MCF 10A (cell line): ENCODE results near the gene LRMDA. TPM values are rescaled to one million over a fixed set of nuclear protein-coding genes. Genes with fewer than 3 reads are reported as not detected.

Experiments used
- BruUV-seq: library from RNA; stranded (reverse); fragments of 400-500 nt; replicated peaks from 2 replicates; lab custom pipeline; 2021; lab: Mats Ljungman, UMichigan
- CTCF ChIA-PET: fragments of 300-600 bp; sonication (Branson Sonifier 250); formaldehyde crosslinking; extraction: SDS; loops from one replicate; lab custom pipeline; 2021; ENCODE audit warnings: antibody characterized with exemption, inconsistent platforms; lab: Yijun Ruan, JAX
- POLR2A ChIA-PET: fragments of 300-600, 350-650 bp; sonication (Branson Sonifier 250); formaldehyde crosslinking; extraction: SDS; loops from one replicate; lab custom pipeline; 2020; ENCODE audit warnings: antibody characterized with exemption, inconsistent platforms; lab: Yijun Ruan, JAX
- DNase-seq: peaks from one replicate; pipeline ENCODE4 v3.0.0-alpha.2; 2018; ENCODE audit not compliant: unreplicated experiment
- H3K27ac Mint-ChIP-seq: one replicate; pipeline ENCODE4 v1.8.0; 2022; ENCODE audit warnings: mild to moderate bottlenecking, low read depth, mixed read lengths; ENCODE audit not compliant: unreplicated experiment
- H3K27me3 Mint-ChIP-seq: one replicate; pipeline ENCODE4 v1.8.0; 2022; ENCODE audit warnings: mixed read lengths; ENCODE audit not compliant: insufficient read depth, unreplicated experiment
- H3K36me3 Mint-ChIP-seq: one replicate; pipeline ENCODE4 v1.8.0; 2022; ENCODE audit warnings: mild to moderate bottlenecking, moderate library complexity, mixed read lengths; ENCODE audit not compliant: insufficient read depth, unreplicated experiment
- H3K4me1 Mint-ChIP-seq: one replicate; pipeline ENCODE4 v1.8.0; 2022; ENCODE audit warnings: mixed read lengths; ENCODE audit not compliant: insufficient read depth, unreplicated experiment
- H3K4me3 Mint-ChIP-seq: one replicate; pipeline ENCODE4 v1.8.0; 2022; ENCODE audit warnings: mild to moderate bottlenecking, moderate library complexity, mixed read lengths; ENCODE audit not compliant: unreplicated experiment
- H3K9me3 Mint-ChIP-seq: one replicate; pipeline ENCODE4 v1.8.0; 2022; ENCODE audit warnings: mixed read lengths; ENCODE audit not compliant: unreplicated experiment
- intact Hi-C: fragments of 100-400 bp; cut with micrococcal nuclease; formaldehyde crosslinking; loops from 2 replicates; pipeline ENCODE4 v1.14.1; 2022
- total RNA-seq: library from RNA; stranded (reverse); gene quantifications from 2 replicates; pipeline ENCODE4 v1.2.3, GENCODE V29; 2022
- TF ChIP-seq, protein P1 (sequence below): fragments of 200-600 bp; IDR thresholded peaks from one replicate; pipeline ENCODE4 v1.8.0; 2022; ENCODE audit warnings: antibody characterized with exemption, mild to moderate bottlenecking; ENCODE audit not compliant: unreplicated experiment

Gene LRMDA
- total RNA-seq, 1 experiment from 2014 or later = not detected

DNA sequence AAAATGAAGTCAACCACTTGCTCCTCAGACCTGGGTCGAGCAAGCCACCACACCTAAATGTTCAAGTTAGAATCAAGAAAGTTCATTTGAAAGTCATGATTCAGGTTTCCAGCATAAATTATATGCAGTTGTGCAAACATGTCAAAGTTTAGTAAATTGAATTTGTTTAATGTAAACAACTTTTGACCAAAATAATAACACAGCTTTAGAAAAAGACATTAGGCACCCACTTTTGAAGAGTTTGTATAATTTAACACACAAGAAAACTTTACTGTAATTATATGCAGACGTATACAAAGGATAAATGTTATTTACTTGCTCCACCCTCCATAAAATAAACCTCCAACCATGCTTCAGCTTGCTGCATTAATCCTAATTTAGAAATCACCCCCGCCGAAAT, 680.0 kb downstream of the LRMDA start:
- H3K36me3 Mint-ChIP-seq = no peaks in the 10 kb centered on the region
- CTCF ChIA-PET = no interaction called here
- no peak overlapping the region for H3K4me3 Mint-ChIP-seq

DNA sequence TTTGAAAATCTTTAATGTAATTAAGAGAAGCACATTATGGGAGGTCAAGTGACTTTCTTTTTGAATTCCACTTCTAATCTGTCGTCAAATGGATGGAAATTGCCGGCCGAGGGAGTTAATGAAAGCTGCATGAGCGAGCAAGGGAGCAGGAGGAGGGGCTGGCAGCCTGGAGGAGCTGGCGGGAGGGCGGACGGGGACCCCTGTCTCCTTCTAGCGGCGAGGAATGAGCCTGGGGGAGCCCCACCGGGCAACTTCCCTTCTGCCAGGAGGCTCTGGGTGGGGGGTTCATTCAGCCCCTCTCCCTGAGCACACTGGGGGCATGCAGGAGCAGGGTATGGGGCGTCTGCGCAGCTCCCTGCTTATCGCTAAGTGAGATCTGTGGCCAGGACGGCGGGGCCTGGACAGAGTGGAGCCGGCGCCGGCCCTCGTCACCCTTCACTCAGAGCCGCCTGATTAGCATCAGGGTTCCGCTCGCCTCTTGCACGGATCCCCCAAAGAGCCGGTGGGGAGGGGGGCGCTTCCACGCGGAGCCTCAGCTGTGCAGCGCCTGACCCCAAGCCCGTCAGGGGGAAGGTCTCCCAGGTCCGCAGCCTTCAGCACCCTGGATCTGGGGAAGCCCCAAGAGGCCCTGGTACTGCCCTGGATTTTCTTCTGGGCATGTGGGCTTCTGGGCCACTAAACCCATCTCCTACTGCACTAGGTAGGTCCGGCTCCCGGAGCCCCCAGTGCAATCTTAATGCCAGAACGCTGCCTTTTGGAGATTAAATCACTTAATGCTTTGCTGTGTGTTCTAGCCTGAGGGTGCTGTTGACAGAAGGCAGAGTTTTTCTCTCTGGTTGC, 680.8 kb downstream of the LRMDA start:
- Mint-ChIP-seq H3K9me3 (no peaks in the 10 kb centered on the region), H3K36me3 (no peaks in the 10 kb centered on the region), H3K4me3 (no peak overlapping the region), H3K4me1 (no peaks in the 10 kb centered on the region), H3K27me3 (no peaks in the 10 kb centered on the region), H3K27ac (no peak overlapping the region)
- intact Hi-C loops = no loop called here
- no peak for DNase-seq
- ChIA-PET CTCF (no interaction called here), POLR2A (no interaction called here)
- BruUV-seq = no TSS peak
- TF ChIP-seq, protein P1, sequence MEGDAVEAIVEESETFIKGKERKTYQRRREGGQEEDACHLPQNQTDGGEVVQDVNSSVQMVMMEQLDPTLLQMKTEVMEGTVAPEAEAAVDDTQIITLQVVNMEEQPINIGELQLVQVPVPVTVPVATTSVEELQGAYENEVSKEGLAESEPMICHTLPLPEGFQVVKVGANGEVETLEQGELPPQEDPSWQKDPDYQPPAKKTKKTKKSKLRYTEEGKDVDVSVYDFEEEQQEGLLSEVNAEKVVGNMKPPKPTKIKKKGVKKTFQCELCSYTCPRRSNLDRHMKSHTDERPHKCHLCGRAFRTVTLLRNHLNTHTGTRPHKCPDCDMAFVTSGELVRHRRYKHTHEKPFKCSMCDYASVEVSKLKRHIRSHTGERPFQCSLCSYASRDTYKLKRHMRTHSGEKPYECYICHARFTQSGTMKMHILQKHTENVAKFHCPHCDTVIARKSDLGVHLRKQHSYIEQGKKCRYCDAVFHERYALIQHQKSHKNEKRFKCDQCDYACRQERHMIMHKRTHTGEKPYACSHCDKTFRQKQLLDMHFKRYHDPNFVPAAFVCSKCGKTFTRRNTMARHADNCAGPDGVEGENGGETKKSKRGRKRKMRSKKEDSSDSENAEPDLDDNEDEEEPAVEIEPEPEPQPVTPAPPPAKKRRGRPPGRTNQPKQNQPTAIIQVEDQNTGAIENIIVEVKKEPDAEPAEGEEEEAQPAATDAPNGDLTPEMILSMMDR = no peak

More for the DNA sequence above, 680.0 kb downstream of the LRMDA start:
- no peaks in the 10 kb centered on the region for H3K9me3 Mint-ChIP-seq
- H3K27me3 Mint-ChIP-seq = no peaks in the 10 kb centered on the region
- POLR2A ChIA-PET = no interaction called here
- no peak overlapping the region for H3K27ac Mint-ChIP-seq
- no peak for DNase-seq
- intact Hi-C loops = no loop called here
- TF ChIP-seq, protein P1 = no peak
- H3K4me1 Mint-ChIP-seq = no peaks in the 10 kb centered on the region
- BruUV-seq = no TSS peak

GRCh38 chr10:76112826-76113150, 681.4 kb downstream of the LRMDA start:
- Mint-ChIP-seq H3K9me3 (no peaks in the 10 kb centered on the region), H3K4me1 (peaks cover 2% of the 10 kb centered on the region), H3K27me3 (no peaks in the 10 kb centered on the region), H3K27ac (no peak overlapping the region), H3K36me3 (no peaks in the 10 kb centered on the region), H3K4me3 (no peak overlapping the region)
- ChIA-PET CTCF (no interaction called here), POLR2A (no interaction called here)
- TF ChIP-seq, protein P1 = no peak
- no TSS peak for BruUV-seq
- no peak for DNase-seq
- intact Hi-C loops = no loop called here

GRCh38 chr10:76113952-76114351, 682.5 kb downstream of the LRMDA start:
- H3K9me3 Mint-ChIP-seq = no peaks in the 10 kb centered on the region
- POLR2A ChIA-PET = interaction anchor here (0.5 kb wide), 1 partner anchor 177 kb away, joined by 3 read pairs; no protein-coding TSS in a partner anchor
- no peaks in the 10 kb centered on the region for H3K36me3 Mint-ChIP-seq
- intact Hi-C loops = no loop called here
- no peak overlapping the region for H3K27ac Mint-ChIP-seq
- TF ChIP-seq, protein P1 = no peak
- CTCF ChIA-PET = interaction anchor here (0.7 kb wide), 1 partner anchor 207 kb away, joined by 5 read pairs; no protein-coding TSS in a partner anchor
- BruUV-seq = no TSS peak
- DNase-seq = peak; percentile 18
- H3K4me3 Mint-ChIP-seq = no peak overlapping the region
- no peaks in the 10 kb centered on the region for H3K27me3 Mint-ChIP-seq
- peaks cover 10% of the 10 kb centered on the region for H3K4me1 Mint-ChIP-seq
